IPS-11a (cell line): Measurements from ENCODE around the gene CXXC1.

Experiments
- H3K4me3 ChIP-seq: one replicate; pipeline ENCODE4 v1.5.1; 2013; ENCODE audit warnings: low read depth, low read length, control low read depth

Gene CXXC1

DNA sequence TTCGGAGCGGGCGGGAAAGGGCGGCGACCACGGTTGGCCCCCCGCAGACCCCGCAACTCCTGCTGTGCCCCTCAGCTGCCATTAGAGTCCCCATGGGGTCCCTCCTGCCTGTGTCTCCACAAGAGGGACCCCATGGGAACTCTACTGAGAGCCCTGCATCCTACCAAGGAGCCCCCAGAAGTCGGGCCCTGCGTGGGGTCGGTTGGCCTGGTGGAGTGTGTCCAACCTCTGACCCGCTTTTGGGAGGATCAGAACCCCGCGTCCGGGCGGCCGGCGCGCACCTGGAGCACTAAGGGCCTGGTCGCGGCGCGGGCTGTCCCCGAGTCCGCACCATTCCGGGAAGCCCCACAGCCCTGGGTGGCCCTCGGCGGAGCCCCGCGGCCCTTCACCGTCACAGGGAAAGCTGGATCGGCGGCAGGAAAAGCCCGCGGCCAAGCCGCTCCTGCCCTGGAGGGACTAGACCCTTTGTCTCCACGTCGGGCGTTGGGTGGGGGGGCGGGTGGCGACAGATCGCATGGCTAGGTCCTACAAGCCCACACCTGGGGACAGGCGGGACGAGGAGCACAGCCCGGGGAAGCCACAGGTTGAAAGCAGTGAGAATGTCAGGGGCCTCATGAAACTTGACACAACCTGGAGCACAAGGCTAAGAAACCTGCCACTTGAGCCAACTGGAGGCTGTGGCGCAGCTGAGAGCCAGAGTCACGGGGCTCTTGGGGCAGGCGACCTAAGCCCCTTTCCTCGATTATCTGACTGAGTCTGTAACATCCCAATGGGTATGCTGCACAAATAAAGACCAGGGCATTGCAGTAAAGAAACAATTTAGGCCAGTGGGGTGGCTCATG is 11.2 kb upstream of the CXXC1 start:
- no peak overlapping the region for H3K4me3 ChIP-seq

DNA sequence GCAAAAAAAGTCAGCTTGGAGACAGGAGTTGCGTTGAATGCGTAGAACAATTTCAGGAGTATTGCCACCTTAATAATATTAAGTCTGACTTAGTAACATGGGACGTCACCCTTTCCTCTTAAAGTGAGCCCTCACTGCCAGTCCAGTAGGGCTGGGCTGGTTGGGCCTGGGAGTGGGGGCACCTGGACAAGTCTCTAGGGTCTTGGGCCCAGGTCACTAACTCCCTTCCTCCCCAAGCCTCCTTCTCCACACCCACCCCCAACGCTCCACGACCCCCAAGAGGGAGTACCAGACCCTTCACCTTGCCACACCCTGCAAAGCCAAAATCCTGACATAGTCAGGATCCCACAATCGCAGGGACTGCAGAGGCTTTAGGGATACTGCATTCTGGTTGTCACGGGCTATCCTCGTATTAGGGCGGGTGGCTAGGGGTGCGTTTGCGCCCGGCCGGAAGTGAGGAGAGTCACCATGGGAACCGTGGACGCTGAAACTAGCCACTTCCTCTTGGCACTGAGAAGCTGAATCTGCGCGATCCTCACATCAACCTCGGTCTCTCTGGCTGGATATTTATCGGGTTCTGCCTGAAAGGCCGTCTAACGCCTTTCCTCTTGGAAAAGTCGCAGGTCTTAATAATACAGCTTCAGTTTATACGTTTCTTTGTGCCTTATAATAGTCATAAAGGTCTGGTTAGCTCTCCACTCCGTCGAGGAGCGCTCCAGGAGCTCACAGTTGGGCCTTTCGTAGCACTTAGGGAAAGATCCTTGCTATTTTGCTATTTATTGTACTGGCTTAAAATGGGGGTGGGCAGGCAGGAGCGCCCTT is 10.3 kb upstream of the CXXC1 start:
- peak overlapping the region; percentile 14 for H3K4me3 ChIP-seq

DNA sequence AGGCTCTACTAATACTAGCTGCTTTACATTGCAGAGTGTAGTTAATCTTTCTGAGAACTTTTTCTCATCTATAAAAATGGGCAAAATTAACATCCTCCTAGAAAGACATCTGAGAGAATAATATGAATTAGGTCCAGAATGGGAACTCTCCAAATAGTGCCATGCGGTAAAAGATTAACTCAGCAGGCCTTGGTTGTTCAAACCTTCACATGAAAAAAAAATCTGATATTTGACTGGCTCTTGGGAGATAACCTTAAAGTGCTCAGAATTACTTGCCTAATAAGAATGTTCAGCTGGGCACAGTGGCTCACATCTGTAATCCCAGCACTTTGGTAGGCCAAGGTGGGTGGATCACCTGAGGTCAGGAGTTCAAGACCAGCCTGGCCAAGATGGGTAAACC is 5.5 kb upstream of the CXXC1 start:
- H3K4me3 ChIP-seq: no peak overlapping the region

DNA sequence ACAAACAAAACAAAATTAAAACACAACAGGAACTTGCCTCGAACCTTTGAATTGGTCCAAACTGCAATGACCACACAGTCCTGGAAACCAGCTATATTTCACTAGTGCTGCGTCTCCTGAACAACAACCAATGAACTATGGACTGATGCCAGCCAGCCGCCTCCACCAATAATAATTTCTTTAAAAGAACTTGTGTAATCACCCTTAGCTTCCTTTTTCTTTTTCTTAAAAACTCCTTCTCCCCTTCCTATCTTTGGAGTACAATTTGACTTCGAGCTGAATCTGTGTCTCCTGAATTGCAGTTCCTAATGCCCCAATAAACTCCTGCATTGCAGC is 1.6 kb upstream of the CXXC1 start:
- no peak overlapping the region for H3K4me3 ChIP-seq

DNA sequence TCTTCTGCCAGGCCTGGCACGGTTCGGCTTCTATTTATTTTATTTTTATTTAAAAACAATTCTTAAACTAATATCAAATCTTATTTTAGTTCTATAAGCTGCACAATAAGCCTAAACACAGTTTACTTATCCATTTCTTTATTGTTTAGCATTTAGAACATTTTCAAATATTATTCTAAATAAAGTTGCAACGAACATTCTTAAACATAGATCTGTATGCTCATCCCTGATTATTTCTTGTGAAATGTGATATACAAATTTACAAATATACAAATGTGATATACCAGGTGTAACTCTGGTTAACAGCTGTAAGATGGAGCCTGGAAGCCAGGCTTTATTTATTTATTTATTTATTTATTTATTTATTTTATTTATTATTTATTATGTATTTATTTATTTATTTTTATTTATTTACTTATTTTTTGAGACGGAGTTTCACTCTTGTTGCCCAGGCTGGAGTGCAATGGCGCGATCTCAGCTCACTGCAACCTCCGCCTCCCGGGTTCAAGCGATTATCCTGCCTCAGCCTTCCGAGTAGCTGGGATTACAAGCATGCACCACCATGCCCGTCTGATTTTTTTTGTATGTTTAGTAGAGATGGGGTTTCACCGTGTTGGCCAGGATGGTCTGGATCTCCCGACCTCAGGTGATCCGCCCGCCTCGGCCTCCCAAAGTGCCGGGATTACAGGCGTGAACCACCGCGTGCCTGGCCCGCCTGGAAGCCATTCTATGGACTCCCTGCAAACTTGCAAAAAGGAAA is 1.0 kb upstream of the CXXC1 start:
- peak overlapping the region; percentile 62 for H3K4me3 ChIP-seq

DNA sequence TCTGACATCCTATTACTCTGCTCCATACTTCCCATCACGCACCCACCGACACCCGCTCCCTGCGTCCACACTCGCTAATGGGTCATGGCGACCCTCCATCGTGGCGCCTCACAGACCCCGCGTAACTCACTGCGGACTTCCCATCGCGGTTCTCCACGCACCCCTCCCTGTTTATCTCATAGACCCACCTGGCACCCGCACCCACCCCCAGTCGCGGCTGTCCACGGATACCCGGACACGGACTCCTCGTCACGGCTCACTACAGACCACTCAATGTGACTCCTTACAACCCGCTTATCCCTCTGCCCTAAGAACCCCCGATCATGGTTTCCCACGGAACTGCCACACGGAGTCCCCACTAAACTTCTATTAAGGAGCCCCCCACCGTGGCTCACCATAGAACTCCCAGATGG is 458 bp downstream of the CXXC1 start:
- peak overlapping the region; percentile 89 for H3K4me3 ChIP-seq

DNA sequence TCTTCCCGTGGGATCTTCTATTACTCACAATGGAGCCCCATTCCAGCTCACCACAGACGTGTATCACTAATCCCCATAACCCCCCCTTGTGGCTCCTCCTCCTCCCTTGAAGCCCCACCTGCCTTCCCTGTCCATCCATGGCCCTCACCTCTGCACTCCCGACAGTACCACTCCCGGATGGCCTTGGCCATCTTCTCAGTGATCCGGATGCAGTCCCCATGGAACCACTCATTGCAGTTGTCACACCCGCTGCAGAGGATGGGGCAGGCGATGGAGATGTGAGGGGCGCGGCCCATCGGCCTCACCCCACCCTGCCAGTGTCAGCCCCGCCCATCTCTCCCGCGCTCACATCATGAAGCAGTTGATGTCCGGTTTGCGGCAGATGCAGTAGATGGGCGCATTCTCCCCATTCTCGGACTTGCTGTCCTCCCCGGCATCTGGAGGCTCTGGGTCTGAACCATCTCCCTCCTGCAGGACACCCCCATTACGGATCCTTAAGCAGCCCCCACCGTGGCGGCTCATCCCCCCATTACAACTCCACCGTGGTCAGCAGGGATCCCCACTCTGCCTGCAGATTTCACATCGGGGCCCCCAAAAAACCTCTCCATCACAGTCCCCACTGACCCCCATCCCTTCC is 983 bp downstream of the CXXC1 start:
- H3K4me3 ChIP-seq: peak overlapping the region; percentile 89

DNA sequence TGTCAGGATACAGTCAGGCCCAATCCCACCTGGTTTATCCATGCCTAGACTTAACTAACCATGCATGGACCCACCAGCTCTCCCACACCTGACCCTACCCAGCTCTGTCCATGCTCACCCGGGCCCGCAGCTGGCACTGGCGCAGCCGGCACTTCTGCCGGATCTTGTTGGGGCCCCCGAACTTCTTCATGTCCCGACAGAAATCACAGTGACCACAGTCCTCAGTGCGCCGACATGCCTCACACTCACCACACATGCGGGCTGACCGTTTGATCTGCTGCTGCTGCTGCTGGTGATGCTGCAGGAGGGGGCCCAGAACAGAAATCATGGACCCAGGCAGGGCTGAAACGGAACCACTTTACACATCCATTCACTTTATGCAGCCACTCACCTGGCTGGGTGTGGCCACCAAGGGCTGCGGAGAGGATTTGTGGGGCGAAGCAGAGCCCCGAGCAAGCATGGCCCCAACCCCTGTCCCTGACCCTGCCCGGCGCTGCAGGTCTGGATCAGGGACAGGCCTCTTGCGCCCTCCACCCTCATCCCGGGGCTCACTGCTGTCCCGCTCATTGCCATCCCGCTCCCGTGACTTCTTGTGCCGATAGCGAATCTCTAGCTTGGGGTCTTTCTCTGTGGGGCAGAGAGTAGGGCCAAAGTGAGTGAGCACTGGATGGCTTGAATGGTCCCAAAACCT is 1.7 kb downstream of the CXXC1 start:
- H3K4me3 ChIP-seq: no peak overlapping the region

DNA sequence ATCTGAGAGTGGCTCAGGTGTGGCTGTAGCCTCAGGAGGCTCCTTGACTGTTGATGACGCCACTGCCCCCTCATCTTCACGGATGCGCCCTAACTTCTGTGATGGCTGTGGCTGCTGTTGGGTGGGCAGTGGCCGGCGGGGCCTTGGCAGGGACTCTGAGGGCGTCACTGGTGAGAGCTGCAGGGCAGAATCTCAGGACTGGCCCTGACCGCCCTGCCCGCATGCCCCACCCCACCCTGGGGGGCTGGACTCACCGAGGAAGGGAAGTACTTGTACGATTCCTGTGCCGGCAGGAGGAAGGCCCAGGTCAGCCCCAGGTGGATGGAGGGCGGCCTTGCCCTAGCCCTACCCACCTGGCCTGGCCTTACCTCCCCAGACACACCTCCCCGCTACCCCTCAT is 2.4 kb downstream of the CXXC1 start:
- H3K4me3 ChIP-seq: no peak overlapping the region

DNA sequence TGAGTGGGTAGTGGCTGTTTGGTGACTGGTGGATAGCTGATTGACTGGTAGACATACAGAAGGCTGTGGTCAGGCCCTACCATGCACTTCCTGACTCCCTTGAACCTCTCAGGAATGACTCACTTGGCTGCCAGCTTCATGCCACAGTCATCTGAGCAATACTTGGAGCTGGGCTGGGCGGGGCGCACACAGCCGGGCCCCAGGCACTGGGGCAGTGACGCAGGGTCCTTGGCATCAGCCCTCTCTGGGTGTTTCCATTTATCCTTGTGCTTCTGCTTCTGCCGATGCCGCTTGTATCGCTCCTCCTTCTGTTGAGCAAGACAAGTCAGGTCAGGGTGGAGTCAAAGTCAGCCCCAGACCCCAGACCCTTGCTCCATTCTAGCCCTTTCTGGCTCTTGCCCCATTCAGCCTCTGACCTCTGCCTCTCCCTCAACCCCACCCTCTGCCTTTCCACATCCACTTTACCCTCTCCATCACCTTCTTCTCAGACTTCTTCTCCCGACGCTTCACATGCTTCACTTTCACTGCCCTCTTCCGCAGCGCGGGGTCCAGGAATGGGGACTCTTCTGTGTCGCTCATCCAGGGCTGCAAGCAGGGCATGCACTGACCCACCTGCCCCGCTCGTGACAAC is 3.1 kb downstream of the CXXC1 start:
- H3K4me3 ChIP-seq: no peak overlapping the region

DNA sequence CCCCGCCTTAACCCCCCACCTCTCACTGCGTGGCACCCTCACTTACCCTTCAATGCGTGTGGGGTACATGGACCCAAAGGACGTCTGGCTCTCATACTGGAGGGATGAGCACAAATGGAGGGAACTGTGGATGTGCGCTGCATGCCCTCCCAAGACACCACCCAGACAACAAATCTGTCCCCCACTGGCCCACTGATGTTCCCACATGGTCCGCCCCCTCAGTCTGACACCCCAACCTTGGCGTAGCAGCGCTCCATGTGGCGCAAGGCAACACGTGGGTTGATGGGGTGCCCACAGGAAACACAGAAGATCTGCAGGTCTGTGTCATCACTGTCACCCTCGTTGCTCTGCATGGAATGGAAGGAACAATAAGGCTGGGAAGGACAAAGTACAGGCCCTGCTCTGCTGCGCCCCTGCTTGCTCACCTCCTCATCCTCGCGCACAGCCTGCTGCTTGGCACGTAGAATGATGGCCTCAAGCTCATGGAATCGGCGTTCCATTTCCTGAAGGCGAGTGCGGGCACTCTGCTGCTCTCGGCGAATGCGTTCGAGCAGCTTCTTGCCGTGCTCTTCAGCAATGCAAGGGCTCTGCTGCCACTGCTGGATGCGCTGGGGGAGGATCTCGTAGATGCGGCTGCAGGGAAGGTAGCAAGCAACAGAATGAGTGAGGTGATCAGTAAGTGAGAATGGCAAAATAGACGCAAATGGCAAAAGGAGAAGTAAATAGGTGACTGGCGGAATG is 3.9 kb downstream of the CXXC1 start:
- no peak overlapping the region for H3K4me3 ChIP-seq

DNA sequence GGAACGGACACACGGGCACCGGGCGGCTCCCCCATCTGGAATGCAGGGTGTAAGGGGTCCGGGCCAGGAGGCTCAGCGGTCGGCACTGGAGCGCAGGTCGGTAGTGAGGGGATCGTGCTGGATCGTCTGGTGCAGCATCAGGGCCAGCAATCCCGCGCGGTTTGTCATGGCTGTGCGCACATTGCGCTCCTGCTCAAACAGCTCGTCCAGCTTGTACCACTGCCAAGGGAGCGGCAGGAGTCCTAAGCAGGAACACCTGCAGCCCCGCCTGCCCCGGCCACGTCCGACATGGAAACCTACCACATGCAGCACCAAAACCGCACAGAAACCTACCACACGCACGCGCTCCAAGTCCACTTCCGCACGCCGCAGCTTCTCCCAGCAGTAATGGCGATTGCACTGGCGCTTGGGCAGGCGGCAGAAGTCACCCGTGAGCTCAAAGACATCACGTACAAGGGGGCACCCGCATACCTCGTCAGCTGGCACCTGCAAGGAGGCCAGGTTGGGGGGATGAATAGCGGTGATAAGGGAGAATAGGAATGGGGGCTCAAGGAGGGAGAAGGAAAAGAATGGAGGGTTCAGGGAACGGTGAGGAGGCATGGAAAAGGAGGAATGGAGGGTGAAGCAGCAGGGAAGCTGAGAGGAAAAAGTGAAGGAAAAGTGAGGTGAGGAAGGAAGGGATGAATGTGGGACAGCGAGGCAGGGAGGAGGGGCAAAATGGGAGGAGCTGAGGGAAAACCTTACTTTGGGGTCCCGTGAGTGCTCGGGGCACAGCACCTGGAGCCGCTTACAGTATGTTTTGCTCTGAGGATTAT is 4.8 kb downstream of the CXXC1 start:
- H3K4me3 ChIP-seq: no peak overlapping the region

DNA sequence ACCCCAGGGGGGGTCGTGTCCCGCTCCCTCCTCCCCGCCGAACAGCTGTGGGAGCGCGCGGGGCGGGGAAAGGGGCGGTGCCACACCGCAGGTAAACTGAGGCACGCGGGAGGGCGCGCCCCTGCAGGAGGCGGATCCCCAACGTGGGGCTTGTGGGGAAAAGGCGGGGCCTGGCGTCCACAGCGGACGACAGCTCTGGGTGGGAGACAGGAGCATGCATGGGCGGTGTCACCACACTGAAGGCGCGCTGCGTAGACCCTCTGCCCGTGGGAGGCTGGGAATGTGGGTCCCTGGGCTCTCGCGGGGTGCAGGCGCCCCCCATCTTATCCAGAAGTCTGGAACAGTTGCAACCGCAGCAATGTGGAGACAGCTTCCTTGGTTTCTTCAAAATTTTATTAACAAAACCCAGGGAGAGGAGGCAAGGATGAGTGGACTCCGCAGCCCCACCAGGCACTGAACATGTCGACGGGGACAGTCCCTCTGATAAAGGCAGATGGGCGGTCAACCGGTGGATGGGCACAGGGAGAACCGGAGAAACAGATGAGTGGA is 5.4 kb downstream of the CXXC1 start:
- peak overlapping the region; percentile 95 for H3K4me3 ChIP-seq

DNA sequence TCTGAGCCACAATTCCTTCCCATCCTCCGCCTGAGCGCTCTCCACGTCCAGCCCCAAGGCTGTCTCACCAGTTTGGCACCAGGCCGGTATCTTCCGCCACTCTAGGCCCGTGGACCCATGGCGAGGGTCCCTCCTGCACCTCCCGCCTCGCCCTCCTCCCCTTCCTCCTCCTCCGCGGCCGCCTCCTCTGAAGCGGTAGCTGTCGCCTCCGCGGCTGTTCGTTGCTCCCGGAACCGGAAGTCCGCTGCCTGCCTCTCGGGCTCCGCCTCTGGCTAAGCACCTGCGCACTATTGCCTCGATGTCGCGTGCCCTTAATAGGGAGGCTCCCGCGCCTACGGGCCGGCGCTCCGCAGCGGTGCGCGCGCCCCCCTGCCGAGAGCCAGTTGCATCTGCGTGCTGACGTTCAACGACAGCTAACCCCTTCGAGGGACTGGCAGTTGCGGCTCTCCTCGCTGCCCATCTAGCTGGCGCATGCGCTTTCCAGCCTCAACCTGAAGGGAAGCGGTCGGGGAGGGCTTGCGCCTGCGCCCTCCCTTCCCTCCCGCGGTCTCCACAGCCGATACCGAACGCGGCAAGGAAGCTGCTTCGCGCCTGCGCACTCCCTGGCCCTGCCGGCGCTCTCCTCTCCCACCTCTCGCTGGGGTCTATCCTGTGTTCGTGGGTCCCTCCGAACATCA is 6.1 kb downstream of the CXXC1 start, which contains the start of gene MBD1:
MBD1 (minus strand) TSS at position 229 of the 677 bp plus-strand sequence. CDS start 1,531 bp downstream, outside the sequence.
- H3K4me3 ChIP-seq: peak within 1 kb of the TSS; percentile 95

DNA sequence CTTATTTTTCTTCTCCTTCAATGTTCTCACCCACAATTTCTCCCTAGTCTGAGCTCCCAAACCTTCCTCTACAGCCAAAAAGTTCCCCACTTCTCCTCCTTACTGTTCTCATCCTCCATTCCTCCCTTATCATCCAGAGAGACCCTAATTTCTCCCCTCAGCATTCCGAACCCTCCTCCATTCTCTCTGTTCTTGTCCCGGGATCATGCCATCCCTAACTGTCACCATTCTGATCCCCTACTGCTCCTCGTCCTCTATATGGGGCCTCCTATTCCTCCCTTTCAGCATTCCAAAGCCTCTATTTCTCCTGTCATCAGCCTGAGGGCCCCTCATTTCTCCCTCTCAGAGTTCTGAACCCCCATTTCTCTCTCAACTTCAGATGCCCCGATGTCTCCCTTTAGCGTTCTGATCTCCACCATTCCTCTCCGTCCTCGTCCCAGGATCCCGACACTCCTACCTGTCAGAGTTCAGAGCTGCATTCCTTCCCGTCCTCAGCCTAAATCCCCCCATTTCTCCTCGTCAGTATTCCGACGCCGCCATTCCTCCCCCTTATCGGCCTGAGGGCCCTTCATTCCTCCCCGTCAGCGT is 6.7 kb downstream of the CXXC1 start:
- peak overlapping the region; percentile 95 for H3K4me3 ChIP-seq

DNA sequence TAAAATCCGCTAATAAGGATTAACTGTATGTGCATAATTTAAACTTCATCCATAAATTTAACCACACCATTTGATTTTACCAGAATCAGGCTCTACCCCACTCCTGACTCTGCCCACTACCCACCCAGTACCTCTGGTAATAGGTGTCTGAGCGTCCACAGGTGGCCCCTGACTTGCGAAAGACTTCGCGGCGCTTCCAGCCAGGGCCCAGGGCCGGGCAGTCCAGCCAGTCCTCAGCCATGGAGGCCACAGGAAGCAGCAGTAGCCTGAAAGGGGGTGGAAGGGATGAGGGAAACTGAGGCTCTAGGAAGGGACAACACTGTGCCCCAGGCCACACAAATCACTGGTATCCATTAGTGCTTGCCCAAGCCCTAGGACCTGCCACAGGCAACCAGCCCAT is 7.7 kb downstream of the CXXC1 start:
- H3K4me3 ChIP-seq: no peak overlapping the region

DNA sequence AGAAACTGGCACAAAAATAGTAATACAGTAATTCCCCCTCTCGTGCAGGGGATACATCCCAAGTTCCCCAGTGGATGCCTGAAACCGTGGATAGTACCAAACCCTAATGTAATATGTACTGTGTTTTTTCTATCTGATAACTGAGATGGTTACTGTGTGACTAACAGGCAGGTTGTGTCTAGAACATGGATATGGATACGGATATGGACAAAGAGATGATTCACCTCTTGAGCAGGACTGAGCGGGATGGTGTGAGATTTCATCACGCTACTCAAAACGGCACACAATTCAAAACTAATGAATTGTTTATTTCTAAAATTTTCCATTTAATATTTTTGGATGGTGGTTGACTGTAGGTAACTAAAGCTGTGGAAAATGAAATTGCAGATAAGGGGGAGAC is 9.6 kb downstream of the CXXC1 start:
- no peak overlapping the region for H3K4me3 ChIP-seq
